Caco-2 (cell line): ENCODE measurements around the gene AVL9. TPM values are rescaled to one million over a fixed set of nuclear protein-coding genes. Genes with fewer than 3 reads are reported as not detected.

Experiments
- BruUV-seq: library from RNA; stranded (reverse); fragments of 400-500 nt; replicated peaks from 2 replicates; lab custom pipeline; 2021; lab: Mats Ljungman, UMichigan
- CTCF ChIA-PET: fragments of 300-600 bp; sonication (Branson Sonifier 250); formaldehyde crosslinking; loops from one replicate; lab custom pipeline; 2022; ENCODE audit warnings: antibody characterized with exemption; lab: Charles Lee
- POLR2A ChIA-PET: fragments of 300-600 bp; sonication (Branson Sonifier 250); formaldehyde crosslinking; loops from one replicate; lab custom pipeline; 2022; ENCODE audit warnings: antibody characterized with exemption; lab: Charles Lee
- DNase-seq, 2 experiments: peaks; one replicate each; pipeline versions ENCODE4 v3.0.0 to v3.0.0-alpha.2; 2020 to 2022
- H3K27me3 ChIP-seq: replicated peaks from 2 replicates; pipeline ENCODE4 v1.6.0; 2011; ENCODE audit warnings: low read length; ENCODE audit not compliant: control insufficient read depth, insufficient read depth
- H3K36me3 ChIP-seq: 2 replicates; pipeline ENCODE4 v1.5.1; 2011; ENCODE audit warnings: low read length; ENCODE audit not compliant: control insufficient read depth, insufficient read depth
- H3K4me1 ChIP-seq: fragments of 250-450 bp; sonication (Bioruptor Pico); 2 replicates; pipeline ENCODE4 v1.5.1; 2020; ENCODE audit warnings: mild to moderate bottlenecking
- H3K4me3 ChIP-seq: 2 replicates; pipeline ENCODE4 v1.5.1; 2011; ENCODE audit warnings: low read depth, mild to moderate bottlenecking, control low read depth, low read length
- H3K9me3 ChIP-seq: fragments of 250-450 bp; sonication (Bioruptor Pico); 2 replicates; pipeline ENCODE4 v1.5.1; 2020; ENCODE audit warnings: mild to moderate bottlenecking, moderate library complexity
- H3K27ac Mint-ChIP-seq: one replicate; pipeline ENCODE4 v1.8.0; 2022; ENCODE audit warnings: mixed read lengths; ENCODE audit not compliant: unreplicated experiment
- H3K27me3 Mint-ChIP-seq: one replicate; pipeline ENCODE4 v1.8.0; 2022; ENCODE audit warnings: mixed read lengths; ENCODE audit not compliant: insufficient read depth, unreplicated experiment
- H3K36me3 Mint-ChIP-seq: one replicate; pipeline ENCODE4 v1.8.0; 2022; ENCODE audit warnings: mild to moderate bottlenecking, mixed read lengths; ENCODE audit not compliant: insufficient read depth, unreplicated experiment
- H3K4me1 Mint-ChIP-seq: one replicate; pipeline ENCODE4 v1.8.0; 2022; ENCODE audit warnings: low read depth, mixed read lengths; ENCODE audit not compliant: unreplicated experiment
- H3K4me3 Mint-ChIP-seq: one replicate; pipeline ENCODE4 v1.8.0; 2022; ENCODE audit warnings: mild to moderate bottlenecking, moderate library complexity, mixed read lengths; ENCODE audit not compliant: unreplicated experiment
- H3K9me3 Mint-ChIP-seq: one replicate; pipeline ENCODE4 v1.8.0; 2022; ENCODE audit warnings: mixed read lengths; ENCODE audit not compliant: unreplicated experiment
- CTCF ChIP-seq, 2 experiments: fragments of 200-600 bp in 1 of 2; IDR thresholded peaks; 1 replicate in 1 of 2; 2 replicates in 1 of 2; pipeline versions ENCODE4 v1.5.1 to v1.8.0; 2011 to 2022; ENCODE audit warnings: antibody characterized with exemption in 1 of 2, control low read depth in 1 of 2, inconsistent platforms in 1 of 2, low read depth in 1 of 2, low read length in 1 of 2, mild to moderate bottlenecking in 1 of 2, moderate library complexity in 1 of 2; ENCODE audit not compliant: insufficient read depth in 1 of 2, severe bottlenecking in 1 of 2, unreplicated experiment in 1 of 2
- intact Hi-C: fragments of 100-400 bp; cut with micrococcal nuclease; formaldehyde crosslinking; loops from one replicate; pipeline ENCODE4 v1.10.0; 2022; ENCODE audit not compliant: unreplicated experiment
- total RNA-seq: library from RNA; stranded (reverse); gene quantifications from 2 replicates; pipeline ENCODE4 v1.2.3, GENCODE V29; 2022

Gene AVL9
- total RNA-seq, 1 experiment from 2014 or later = 39.7 TPM

GRCh38 chr7:32569388-32570289, 74.3 kb downstream of the AVL9 start:
- no peaks in the 10 kb centered on the region for H3K4me1 ChIP-seq
- H3K4me3 ChIP-seq = no peak overlapping the region
- ChIA-PET CTCF (no interaction called here), POLR2A (interaction anchor here (0.6 kb wide), 1 partner anchor 74 kb away, joined by 17 read pairs; no protein-coding TSS in a partner anchor)
- Mint-ChIP-seq H3K36me3 (peaks cover 34% of the 10 kb centered on the region), H3K4me3 (no peak overlapping the region), H3K27ac (no peak overlapping the region), H3K27me3 (no peaks in the 10 kb centered on the region), H3K9me3 (no peaks in the 10 kb centered on the region), H3K4me1 (no peaks in the 10 kb centered on the region)
- no TSS peak for BruUV-seq
- DNase-seq = no peak
- TF ChIP-seq CTCF (IDR thresholded peaks at IDR 0.05; ENCODE audit: insufficient read depth in 1 of 2, low read depth in 1 of 2, low read length in 1 of 2, severe bottlenecking in 1 of 2, unreplicated experiment in 1 of 2) = no peak
- no peaks in the 10 kb centered on the region for H3K36me3 ChIP-seq
- no peaks in the 10 kb centered on the region for H3K9me3 ChIP-seq
- no peaks in the 10 kb centered on the region for H3K27me3 ChIP-seq
- intact Hi-C loops = no loop called here

- no peak overlapping the region for H3K4me3 Mint-ChIP-seq
- Histone ChIP-seq H3K9me3 (no peaks in the 10 kb centered on the region), H3K36me3 (no peaks in the 10 kb centered on the region; the same call in 1 of the 2 replicates), H3K4me3 (no peak overlapping the region), H3K27me3 (no peaks in the 10 kb centered on the region), H3K4me1 (no peaks in the 10 kb centered on the region)
- POLR2A ChIA-PET = no interaction called here
- no peak for DNase-seq
- no peaks in the 10 kb centered on the region for H3K27me3 Mint-ChIP-seq
- CTCF ChIA-PET = no interaction called here
- H3K9me3 Mint-ChIP-seq = no peaks in the 10 kb centered on the region
- no peak overlapping the region for H3K27ac Mint-ChIP-seq
- intact Hi-C loops = no loop called here
- BruUV-seq = no TSS peak
- TF ChIP-seq CTCF (IDR thresholded peaks at IDR 0.05; ENCODE audit: insufficient read depth in 1 of 2, low read depth in 1 of 2, low read length in 1 of 2, severe bottlenecking in 1 of 2, unreplicated experiment in 1 of 2) = no peak
- H3K36me3 Mint-ChIP-seq = peaks cover 42% of the 10 kb centered on the region
- peaks cover 7% of the 10 kb centered on the region for H3K4me1 Mint-ChIP-seq
These were observed 77.9 kb downstream of the AVL9 start for GRCh38 chr7:32573110-32573687.

GRCh38 chr7:32574626-32575025, 79.3 kb downstream of the AVL9 start:
- ChIA-PET CTCF (no interaction called here), POLR2A (no interaction called here)
- H3K36me3 ChIP-seq = no peaks in the 10 kb centered on the region; the same call in 1 of the 2 replicates
- no peaks in the 10 kb centered on the region for H3K9me3 Mint-ChIP-seq
- DNase-seq = no peak
- no peaks in the 10 kb centered on the region for H3K27me3 Mint-ChIP-seq
- peaks cover 43% of the 10 kb centered on the region for H3K36me3 Mint-ChIP-seq
- TF ChIP-seq CTCF (IDR thresholded peaks at IDR 0.05; ENCODE audit: insufficient read depth in 1 of 2, low read depth in 1 of 2, low read length in 1 of 2, severe bottlenecking in 1 of 2, unreplicated experiment in 1 of 2) = no peak
- no peaks in the 10 kb centered on the region for H3K9me3 ChIP-seq
- no peaks in the 10 kb centered on the region for H3K4me1 ChIP-seq
- H3K4me1 Mint-ChIP-seq = peaks cover 7% of the 10 kb centered on the region
- no peak overlapping the region for H3K4me3 Mint-ChIP-seq
- H3K27ac Mint-ChIP-seq = no peak overlapping the region
- intact Hi-C loops = no loop called here
- no peak overlapping the region for H3K4me3 ChIP-seq
- H3K27me3 ChIP-seq = no peaks in the 10 kb centered on the region
- BruUV-seq = no TSS peak
